ENCODE data around the gene DCLK2. TPM values are rescaled to one million over a fixed set of nuclear protein-coding genes. Genes with fewer than 3 reads are reported as not detected.

Gene DCLK2
- total RNA-seq, 6 donors from 2014 or later: 2.1 to 16.8 (median 3.3) TPM

GRCh38 chr4:150038335-150039076 is 39.7 kb upstream of the DCLK2 start:
- H3K9me3 ChIP-seq: no peaks in the 10 kb centered on the region
- no peaks in the 10 kb centered on the region for H3K36me3 ChIP-seq
- 81 to 86% methylated on average over 6 of the region's 6 CpGs for WGBS, 2 donors
- no peaks in the 10 kb centered on the region for H3K27me3 ChIP-seq
- ATAC-seq (ENCODE audit: low FRiP score in 2 of 2): no peak
- no peak overlapping the region for H3K27ac ChIP-seq
- DNase-seq: no peak
- no peak overlapping the region for H3K4me3 ChIP-seq
- no peaks in the 10 kb centered on the region for H3K4me1 ChIP-seq
- TF ChIP-seq POLR2AphosphoS5 (IDR thresholded peaks at IDR 0.05): no peak
- TF ChIP-seq POLR2A (IDR thresholded peaks at IDR 0.05): no peak
- TF ChIP-seq EP300 (IDR thresholded peaks at IDR 0.05): no peak
- TF ChIP-seq CTCF (IDR thresholded peaks at IDR 0.05): no peak

- Histone ChIP-seq H3K27me3 (no peaks in the 10 kb centered on the region), H3K27ac (no peak overlapping the region), H3K4me3 (no peak overlapping the region), H3K9me3 (no peaks in the 10 kb centered on the region), H3K36me3 (no peaks in the 10 kb centered on the region), H3K4me1 (no peaks in the 10 kb centered on the region)
- DNase-seq: no peak
- 78 to 83% methylated on average over 2 of the region's 2 CpGs for WGBS, 2 donors
- no peak for TF ChIP-seq POLR2AphosphoS5 (IDR thresholded peaks at IDR 0.05)
- no peak for TF ChIP-seq CTCF (IDR thresholded peaks at IDR 0.05)
- no peak for TF ChIP-seq EP300 (IDR thresholded peaks at IDR 0.05)
- TF ChIP-seq POLR2A (IDR thresholded peaks at IDR 0.05): no peak
- no peak for ATAC-seq (ENCODE audit: low FRiP score in 2 of 2)
Measured at GRCh38 chr4:150039274-150040127, 38.7 kb upstream of the DCLK2 start.

GRCh38 chr4:150044517-150044916 is 33.7 kb upstream of the DCLK2 start:
- ATAC-seq (ENCODE audit: low FRiP score in 2 of 2): no peak
- Histone ChIP-seq H3K4me1 (no peaks in the 10 kb centered on the region), H3K36me3 (no peaks in the 10 kb centered on the region), H3K27me3 (no peaks in the 10 kb centered on the region), H3K4me3 (no peak overlapping the region), H3K9me3 (no peaks in the 10 kb centered on the region), H3K27ac (no peak overlapping the region)
- DNase-seq: no peak
- 90 to 92% methylated on average over 3 of the region's 3 CpGs for WGBS, 2 donors
- no peak for TF ChIP-seq EP300 (IDR thresholded peaks at IDR 0.05)
- TF ChIP-seq CTCF (IDR thresholded peaks at IDR 0.05): no peak
- no peak for TF ChIP-seq POLR2A (IDR thresholded peaks at IDR 0.05)
- TF ChIP-seq POLR2AphosphoS5 (IDR thresholded peaks at IDR 0.05): no peak

GRCh38 chr4:150045410-150045809 is 32.8 kb upstream of the DCLK2 start:
- Histone ChIP-seq H3K27ac (no peak overlapping the region), H3K27me3 (no peaks in the 10 kb centered on the region), H3K4me3 (no peak overlapping the region), H3K9me3 (no peaks in the 10 kb centered on the region), H3K36me3 (no peaks in the 10 kb centered on the region), H3K4me1 (no peaks in the 10 kb centered on the region)
- no peak for DNase-seq
- no peak for ATAC-seq (ENCODE audit: low FRiP score in 2 of 2)
- TF ChIP-seq CTCF (IDR thresholded peaks at IDR 0.05) (no peak), POLR2AphosphoS5 (IDR thresholded peaks at IDR 0.05) (no peak), POLR2A (IDR thresholded peaks at IDR 0.05) (no peak), EP300 (IDR thresholded peaks at IDR 0.05) (no peak)
- 75 to 88% methylated on average over 3 of the region's 3 CpGs for WGBS, 2 donors

All from upper lobe of left lung (tissue), 6 donors.